HG02623 (cell line): ENCODE data around the gene RAB36.

Source experiments
- ATAC-seq: cut with Tn5 transposase; IDR thresholded peaks from one replicate; pipeline ENCODE4 v1.9.1; 2021; ENCODE audit warnings: moderate library complexity; ENCODE audit not compliant: unreplicated experiment

The RAB36 gene, protein sequence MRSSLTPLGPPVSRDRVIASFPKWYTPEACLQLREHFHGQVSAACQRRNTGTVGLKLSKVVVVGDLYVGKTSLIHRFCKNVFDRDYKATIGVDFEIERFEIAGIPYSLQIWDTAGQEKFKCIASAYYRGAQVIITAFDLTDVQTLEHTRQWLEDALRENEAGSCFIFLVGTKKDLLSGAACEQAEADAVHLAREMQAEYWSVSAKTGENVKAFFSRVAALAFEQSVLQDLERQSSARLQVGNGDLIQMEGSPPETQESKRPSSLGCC

DNA sequence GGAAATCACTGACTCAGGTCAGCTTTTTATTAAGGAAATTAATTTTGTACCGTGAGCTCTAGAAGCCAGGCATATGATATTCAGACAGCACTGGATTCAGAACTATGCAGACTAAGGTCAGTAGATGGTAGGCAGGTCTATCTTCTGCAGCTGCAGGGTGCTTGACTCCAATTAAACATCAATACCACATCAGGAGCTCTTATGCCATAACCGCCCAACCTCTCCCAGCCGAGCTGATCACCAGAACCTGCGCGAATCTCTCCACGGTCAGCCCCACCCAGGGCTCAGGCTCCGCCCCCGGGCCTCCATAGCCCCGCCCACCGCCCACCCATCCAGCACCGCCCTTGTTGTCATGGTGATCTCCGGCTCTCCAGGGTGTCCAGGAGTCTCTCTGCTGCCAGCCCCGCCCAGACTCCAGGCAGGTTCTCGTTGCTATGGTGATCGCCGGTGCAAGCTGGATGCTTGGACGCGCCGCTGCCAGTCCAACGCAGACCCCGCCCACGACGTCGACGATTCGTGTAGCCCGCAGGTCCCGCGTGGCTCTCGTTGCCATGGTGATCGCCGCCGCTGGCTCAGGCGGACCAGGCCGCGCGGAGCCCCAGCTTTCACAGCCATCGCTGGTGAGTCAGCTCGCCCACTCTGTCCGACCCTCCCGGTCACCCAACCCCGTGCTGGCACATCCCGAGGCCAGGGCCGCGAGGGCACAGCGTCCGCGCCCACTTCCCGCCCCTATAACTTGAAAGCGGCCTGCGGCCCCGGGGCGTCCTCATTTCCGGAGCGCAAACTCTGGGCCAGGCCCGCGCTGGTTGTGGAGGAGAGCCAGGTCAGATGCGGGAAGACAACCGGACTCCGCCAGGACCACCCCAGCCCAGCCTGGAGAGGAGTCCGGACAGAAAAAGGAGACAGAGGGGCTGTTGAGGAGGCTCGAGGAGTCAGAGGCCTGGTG lies at the start of gene RAB36:
Gene RAB36, plus strand, starts transcription at position 546 of the 946 bp plus-strand sequence. CDS start 1,140 bp downstream, outside the sequence.
- no peak for ATAC-seq

DNA sequence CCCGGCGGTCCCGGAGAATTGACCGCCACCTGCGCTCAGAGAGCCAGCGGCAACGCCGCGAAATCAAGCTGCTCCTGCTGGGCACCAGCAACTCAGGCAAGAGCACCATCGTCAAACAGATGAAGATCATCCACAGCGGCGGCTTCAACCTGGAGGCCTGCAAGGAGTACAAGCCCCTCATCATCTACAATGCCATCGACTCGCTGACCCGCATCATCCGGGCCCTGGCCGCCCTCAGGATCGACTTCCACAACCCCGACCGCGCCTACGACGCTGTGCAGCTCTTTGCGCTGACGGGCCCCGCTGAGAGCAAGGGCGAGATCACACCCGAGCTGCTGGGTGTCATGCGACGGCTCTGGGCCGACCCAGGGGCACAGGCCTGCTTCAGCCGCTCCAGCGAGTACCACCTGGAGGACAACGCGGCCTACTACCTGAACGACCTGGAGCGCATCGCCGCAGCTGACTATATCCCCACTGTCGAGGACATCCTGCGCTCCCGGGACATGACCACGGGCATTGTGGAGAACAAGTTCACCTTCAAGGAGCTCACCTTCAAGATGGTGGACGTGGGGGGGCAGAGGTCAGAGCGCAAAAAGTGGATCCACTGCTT lies 49.4 kb upstream of the RAB36 start:
- no peak for ATAC-seq

- ATAC-seq = no peak
These were observed 47.7 kb upstream of the RAB36 start for GRCh38 chr22:23097412-23098229.

DNA sequence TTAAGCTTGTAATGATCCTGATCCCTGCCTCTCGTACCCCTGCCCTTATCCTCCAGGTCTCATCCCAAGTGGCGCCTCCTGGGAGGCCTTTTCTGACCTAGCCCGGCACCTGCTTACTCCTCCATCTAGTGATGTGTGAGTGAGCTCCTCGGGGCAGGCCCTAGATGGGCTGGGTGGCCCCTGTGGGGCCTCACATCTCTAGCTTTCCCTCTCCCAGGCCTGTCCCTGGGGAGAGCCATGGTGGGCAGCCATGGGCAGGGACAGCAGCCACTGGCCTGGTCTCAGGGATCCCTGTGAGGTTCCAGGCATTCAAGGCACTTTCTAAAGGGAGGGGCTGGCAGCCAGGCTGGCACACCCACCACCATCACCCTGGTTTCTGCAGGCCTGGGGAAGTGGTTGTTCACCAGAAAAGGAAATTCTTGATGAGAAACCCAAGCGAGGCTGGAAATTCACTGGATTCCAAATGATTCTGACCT lies 47.0 kb upstream of the RAB36 start:
- ATAC-seq = no peak

- ATAC-seq = no peak
These were observed 46.4 kb upstream of the RAB36 start for GRCh38 chr22:23098718-23099530.

GRCh38 chr22:23099531-23099804 lies 45.8 kb upstream of the RAB36 start:
- ATAC-seq = no peak

DNA sequence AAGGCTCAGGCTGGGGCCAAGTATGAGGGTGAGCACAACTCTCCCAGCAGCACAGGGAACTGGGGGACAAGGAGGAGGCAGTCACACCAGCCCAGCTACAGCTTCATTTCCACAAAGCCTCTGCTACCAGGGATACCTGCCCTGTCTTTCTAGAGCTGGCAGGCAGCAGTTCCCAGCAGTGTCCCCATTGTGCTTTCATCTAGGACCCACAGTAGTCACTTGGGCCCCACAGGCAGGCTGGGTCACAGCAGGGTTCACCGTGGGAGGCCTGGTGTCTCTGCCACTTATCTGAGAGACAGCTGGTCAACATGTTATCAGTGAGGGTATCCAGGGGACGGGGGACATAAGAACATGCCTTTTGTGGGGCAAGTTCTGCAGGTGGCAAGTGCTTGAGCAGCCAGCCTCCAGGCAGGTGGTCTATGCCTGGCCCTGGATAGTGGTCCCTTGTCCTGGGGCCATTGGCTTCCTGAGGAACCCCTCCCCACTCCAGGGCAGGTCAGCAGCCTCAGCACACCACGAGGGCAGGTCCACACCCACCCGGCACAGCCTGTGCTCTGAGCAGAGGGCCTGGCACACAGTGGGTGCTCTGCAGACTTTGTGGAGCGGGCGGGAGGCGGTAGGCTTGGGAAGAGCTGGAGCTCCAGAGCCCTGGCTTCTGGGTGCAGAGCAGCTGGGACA lies 45.0 kb upstream of the RAB36 start:
- no peak for ATAC-seq

- ATAC-seq = no peak
These were observed 43.8 kb upstream of the RAB36 start for GRCh38 chr22:23101524-23101923.

GRCh38 chr22:23102002-23102655 lies 43.1 kb upstream of the RAB36 start:
- ATAC-seq = no peak

DNA sequence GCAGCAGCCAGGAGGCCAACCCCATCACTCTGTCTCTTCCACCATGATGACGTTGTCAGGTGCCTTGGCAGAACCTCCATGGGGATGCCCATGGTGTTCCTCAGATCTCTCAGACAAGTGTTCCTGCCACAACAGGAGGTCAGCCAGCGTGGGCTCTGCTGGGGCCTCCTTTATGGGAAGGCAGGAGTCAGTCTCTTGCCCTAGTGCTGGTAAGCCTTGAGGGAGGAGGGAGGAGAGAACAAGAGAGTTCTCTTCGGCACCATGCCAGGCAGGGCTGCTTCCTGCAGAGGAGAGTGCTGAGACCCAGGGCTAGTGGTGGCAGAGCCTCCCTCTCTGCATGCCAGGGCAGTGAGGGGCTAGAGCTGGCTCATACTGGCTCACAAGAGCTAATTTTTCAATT lies 42.5 kb upstream of the RAB36 start:
- ATAC-seq = no peak

DNA sequence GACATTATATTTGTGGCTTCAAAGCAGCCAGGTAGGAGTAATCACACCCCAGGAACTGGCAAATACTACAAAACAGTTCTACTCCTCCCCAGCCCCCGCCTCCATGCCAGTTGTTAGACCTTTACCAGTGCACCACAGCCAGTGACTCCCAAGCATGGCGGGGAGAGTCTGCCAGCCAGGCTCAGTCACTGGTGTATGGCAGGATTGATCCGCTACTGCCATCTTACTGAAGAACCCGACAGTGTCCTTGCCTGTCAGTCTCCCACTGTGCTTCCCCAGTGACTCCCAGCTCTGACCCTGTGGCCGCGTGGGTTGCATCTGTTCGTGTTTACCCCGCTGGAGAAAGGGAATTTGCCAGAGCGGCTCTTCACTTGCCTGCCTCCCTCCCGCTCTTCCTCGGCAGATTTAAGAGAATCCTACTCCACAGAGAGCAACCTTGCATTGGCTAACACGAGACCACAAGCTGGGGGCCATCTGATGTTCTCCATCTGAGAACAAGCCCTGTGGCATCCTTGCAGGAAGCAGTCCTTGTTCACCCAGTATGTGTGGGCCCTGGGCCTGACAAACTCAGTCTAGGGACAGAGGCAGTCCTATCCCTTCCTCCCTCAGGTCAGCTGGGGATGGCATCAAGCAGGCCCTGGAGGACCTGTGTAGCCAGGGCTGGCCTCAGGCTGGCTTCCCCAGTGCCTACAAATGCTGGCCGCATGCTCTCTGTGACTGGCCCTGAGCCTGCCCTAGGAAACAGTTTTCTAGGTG lies 41.9 kb upstream of the RAB36 start:
- no peak for ATAC-seq

GRCh38 chr22:23104187-23104971 lies 40.9 kb upstream of the RAB36 start:
- ATAC-seq = no peak

- ATAC-seq = no peak
These were observed 40.0 kb upstream of the RAB36 start for GRCh38 chr22:23105304-23105703.

DNA sequence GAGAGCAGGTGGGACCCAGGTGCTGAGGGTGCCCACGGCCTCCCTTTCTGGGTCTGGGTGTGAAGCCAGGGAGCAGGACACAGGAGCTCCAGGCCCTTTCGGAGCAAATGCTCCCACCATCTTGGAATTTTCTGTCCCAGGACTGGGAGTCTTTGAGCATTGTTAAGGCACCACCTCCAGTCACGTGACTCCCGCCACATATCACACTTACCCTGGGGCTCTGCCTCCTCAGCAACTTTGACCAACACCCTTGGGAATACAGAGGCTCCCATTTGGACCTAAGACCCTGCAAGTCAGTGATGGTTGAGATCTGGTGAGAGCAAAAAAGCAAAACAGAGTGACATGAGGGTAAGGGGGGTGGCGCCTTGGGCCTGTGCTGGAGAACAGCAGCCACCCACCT lies 39.4 kb upstream of the RAB36 start:
- ATAC-seq = no peak

GRCh38 chr22:23106344-23106743 lies 38.9 kb upstream of the RAB36 start:
- ATAC-seq = no peak

GRCh38 chr22:23106906-23107367 lies 38.3 kb upstream of the RAB36 start:
- no peak for ATAC-seq

GRCh38 chr22:23107487-23108248 lies 37.6 kb upstream of the RAB36 start:
- no peak for ATAC-seq
